Stimulated activated CD8-positive, alpha-beta memory T cell treated with anti-CD3 and anti-CD28 coated beads, Interleukin-4, amount 100 ng/mL, for 4 hours (primary cell): ENCODE results near the gene ROCK2.

ENCODE experiments used
- DNase-seq, 2 donors: peaks; one replicate each; pipeline ENCODE4 v3.0.0-alpha.2; 2020; ENCODE audit warnings: low read depth in 2 of 2, low spot score in 1 of 2

The ROCK2 gene

DNA sequence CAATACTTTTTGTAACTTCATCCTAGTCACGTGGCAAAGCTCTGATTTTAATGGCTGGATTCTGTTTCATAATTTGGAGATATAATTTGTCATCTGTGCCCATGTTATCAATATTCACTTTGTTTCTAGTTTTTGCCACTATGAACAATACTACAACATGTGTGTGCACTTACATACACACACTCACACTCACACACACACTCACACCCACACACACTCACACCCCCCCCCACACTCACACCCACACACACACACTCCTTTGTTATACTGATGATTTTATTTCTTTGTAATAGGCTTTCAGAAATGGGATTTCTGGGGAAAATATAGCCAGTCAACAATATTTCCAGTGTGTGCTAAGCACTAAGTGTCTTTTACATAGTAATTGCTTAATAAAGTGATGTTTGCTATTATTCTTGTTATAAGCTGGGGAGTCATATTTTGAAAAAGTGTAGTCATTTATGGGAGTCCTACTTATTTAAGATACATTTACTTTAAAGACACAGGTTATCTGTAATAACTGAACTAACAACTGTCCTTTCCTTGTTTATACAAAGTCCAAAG is 22.8 kb upstream of the ROCK2 start:
- DNase-seq, result no peak

DNA sequence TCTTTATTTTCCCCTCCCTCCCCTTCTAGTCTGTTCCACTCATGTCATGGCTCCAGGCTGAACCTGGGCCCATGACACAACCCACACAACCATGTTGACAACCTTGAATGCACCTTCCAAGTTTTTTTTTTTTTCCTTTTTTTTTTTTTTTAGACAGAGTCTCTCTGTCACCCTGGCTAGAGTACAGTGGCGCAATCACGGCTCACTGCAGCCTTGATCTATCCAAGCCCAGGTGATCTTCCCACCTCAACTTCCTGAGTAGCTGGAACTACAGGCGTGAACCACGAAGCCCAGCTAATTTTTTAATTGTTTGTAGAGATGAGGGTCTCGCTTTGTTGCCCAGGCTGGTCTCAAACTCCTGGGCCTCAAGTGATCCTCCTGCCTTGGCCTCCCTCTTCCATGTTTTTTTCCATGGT is 21.9 kb upstream of the ROCK2 start:
- no peak for DNase-seq

DNA sequence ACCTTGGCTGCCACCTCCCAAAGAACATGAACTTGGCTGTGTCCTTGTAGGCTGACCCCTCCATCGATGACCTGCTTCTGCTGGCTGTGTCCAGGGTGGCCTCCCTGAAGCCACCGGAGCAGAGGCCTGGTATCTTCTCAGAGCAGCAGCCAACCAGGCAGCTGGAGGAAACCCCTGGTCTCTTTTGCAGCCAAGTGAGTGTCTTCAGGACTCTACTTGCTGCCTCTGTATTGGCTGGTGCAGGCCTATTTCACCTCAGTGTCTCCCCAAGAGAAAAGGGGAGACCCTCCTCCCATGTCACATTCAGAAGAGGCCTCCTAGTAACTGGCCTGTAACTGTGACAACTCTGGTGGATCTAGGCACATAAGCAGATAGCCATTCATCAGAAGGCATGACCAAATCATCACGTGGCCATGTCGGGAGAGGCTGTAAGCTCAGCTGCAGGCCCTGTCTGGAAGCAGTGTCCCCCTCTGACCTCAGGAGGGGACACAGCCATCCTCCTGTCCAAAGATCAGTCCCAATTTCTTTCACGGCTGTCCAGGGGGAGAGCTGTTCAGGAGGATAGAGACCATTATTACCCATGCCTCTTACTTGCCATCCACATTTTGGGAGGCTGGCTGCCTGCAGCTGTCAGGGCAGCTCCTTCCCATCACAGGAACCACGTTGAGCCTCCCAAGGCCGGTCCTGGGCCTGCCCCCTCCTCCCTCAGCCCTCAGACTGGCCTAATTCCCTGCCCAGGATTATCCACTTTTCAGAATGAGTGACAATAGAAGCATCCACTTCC is 20.9 kb upstream of the ROCK2 start:
- DNase-seq, result no peak

GRCh38 chr2:11364565-11364887 is 20.1 kb upstream of the ROCK2 start:
- no peak for DNase-seq

- DNase-seq, result no peak
Observed at GRCh38 chr2:11363868-11364564, 19.6 kb upstream of the ROCK2 start.

GRCh38 chr2:11359865-11360264 is 15.4 kb upstream of the ROCK2 start:
- DNase-seq, result no peak

DNA sequence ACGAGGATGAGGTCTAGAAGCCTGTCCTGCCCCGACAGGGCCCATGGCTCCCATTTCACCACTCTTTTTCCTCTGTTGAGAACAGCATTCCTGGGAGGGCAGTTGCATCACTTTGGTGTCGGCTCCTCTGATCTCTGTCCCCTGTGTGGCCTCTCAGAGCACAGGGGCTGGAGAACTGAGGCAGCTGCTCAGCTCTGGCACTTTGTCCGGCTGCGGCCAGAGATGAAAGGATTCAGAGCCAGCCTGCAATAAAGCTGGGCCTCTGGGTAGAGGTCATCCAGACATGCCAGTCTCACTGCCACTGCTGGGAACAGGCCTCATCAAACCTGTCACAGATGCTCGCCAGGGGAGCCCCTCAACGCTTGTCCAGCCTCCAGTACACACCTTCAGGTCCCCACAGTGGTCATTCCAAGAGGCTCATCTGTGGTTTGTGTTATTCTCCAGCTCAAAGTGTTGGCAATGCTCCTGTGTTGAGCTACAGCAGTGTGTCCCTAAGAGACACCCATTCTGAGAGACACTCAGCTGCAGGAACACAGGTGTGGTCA is 13.1 kb upstream of the ROCK2 start:
- no peak for DNase-seq

DNA sequence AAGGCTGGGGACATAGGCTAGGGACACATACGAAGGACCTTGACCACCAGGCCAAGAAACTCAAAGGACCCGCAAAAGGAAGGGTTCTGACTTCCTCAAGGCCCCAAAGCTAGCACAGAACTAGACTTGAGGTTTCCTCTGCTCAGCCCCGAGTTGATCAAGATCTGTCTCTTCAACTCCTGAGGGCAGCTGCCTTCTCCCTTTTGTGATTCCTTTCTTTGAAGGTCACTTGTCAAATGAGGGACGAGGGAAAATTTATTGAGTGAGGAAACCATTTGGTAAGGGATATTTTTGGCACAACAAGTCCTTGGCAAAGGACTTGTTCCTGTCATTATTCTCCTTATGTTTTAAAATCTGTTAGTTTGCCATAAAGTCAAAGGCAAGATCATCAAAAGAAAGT is 12.3 kb upstream of the ROCK2 start:
- DNase-seq, result no peak

GRCh38 chr2:11355194-11356053 is 11.0 kb upstream of the ROCK2 start:
- DNase-seq, result no peak

GRCh38 chr2:11354363-11355154 is 10.1 kb upstream of the ROCK2 start:
- no peak for DNase-seq

DNA sequence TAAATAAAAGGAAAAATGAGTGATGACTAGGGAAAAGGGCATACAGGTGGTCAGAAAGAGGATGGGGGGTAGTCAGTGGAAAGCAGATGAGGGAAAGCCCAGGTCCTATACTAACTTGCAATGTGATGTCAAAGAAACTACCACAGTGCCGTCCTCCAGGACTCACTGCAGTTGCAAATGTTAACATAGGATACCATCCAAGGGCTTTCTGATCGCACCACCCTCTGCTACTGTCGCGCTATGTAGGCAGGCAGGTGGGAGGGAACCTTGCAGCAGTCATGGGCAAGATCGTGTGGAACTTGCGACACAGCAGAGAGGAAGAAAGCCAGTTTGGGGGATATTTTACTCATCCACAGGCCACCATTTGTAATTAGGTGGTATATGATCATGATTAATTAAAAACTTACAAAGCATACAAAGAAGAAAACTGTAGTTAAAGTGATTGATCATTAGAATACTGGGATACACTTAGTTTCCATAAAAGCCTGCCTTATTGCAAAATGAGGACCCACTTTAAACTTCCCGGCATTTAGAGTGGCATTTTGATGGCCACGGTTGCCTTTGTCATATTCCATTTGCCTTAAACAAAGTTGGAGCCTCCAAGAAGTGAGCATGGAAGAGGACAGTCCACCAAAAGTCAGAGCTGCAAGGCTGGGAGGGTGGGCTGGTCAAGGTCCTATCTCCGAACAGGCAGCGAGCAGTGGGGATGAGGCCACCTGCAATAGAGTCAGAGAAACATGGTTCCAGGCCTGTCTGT is 8.5 kb upstream of the ROCK2 start:
- no peak for DNase-seq

- DNase-seq, result no peak
Observed at GRCh38 chr2:11348209-11348749, 3.8 kb upstream of the ROCK2 start.

- no peak for DNase-seq
Observed at GRCh38 chr2:11347403-11347959, 3.0 kb upstream of the ROCK2 start.

DNA sequence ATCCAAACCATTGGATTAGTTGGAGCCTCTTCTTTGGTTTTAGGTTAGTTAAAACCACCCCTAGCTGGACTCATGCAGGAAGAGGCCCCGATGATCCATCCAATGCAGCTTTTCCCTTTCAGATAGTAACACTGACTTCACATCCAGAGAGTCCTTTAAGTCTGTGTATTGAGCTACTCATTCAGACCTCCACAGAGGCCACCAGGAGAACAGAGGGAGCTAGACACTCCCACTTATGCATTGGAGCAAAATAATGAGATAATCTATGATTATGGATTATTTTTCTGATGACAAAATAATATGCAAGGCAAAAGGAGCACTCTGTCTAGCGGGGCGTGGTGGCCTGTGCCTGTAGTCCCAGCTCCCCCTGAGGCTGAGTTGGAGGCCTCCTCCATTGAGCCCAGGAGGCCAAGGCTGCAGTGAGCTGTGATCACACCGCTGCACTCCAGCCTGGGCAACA is 1.6 kb upstream of the ROCK2 start:
- no peak for DNase-seq

- DNase-seq, result peak in 1 of 2 donors; percentile 5
Observed at GRCh38 chr2:11344956-11345677, 681 bp upstream of the ROCK2 start.

DNA sequence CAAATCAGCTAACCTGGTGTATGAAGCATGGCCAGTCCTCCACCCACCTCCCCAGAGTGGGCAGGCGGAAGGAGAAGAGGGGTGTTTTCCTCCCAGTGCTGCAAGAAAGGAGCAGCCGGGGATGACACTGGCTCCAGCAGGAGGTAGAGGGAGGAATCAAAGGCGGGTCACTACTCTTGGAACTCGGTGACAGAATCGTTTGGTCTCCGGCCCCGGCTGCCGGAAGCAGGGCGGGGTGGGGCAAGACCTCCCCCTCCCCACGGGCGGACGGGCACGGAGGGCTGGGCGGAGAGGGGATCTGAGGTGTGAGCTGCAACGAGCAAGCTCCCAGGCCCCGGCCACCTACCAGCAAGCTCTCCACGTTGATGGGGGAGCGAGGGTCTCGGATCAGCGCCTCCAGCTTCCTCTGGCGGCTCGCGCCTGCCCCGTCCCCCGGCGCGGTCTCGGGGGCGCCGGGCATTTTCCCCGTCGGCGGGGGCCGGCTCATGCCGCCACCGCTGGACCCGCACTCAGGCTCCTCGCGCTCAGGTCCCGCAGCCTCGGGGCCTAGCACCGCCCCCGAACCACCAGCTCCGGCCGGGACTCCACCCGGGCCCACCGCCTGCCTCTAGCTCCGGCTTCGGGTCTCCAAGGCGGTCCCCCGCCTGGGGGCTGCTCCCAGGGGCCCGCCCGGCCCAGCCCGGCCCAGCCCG is 640 bp downstream of the ROCK2 start:
- peak in 1 of 2 donors; percentile 12 for DNase-seq

DNA sequence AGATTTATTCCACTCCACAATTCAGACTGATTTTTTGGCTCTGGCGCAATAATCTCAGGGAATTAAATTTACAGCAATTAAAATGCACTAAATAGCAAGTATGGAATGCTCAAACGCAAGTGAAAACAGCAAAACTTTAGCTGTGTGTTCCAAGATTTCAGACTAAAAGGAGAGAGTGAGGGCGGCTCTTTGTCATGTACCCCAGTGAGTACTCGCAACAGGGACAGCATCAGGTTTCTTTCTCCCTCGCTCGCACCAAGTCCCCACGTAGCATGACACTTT is 1.1 kb downstream of the ROCK2 start:
- DNase-seq, result no peak
